ENCODE results near the gene MYO7B.

DNA sequence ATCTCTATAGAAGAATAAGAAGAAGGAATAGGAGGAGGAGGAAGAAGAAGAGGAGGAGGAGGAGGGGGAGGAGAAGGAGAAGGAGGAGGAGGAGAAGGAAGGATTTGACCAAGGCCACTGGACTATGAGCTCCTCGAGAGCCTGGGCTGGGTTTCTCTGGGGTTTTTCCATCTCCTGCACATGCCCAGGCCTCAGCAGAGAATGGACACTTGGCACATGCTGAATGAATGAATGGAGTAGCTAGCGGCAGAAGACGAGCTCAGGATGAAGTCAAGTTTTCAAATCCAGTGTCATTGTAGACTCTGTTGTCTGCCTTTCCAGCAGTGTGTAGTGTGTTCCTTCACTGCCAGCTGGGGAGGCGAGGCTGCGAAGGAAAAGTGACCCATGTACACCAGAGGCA, 2.2 kb downstream of the MYO7B start:
- TF ChIP-seq CTCF (IDR thresholded peaks at IDR 0.05; ENCODE audit: insufficient read depth, low read length) (no peak), POLR2AphosphoS5 (IDR thresholded peaks at IDR 0.05; ENCODE audit: low read depth) (no peak), GABPA (IDR thresholded peaks at IDR 0.05; ENCODE audit: low read depth) (no peak)
- TF ChIP-seq, protein P1, sequence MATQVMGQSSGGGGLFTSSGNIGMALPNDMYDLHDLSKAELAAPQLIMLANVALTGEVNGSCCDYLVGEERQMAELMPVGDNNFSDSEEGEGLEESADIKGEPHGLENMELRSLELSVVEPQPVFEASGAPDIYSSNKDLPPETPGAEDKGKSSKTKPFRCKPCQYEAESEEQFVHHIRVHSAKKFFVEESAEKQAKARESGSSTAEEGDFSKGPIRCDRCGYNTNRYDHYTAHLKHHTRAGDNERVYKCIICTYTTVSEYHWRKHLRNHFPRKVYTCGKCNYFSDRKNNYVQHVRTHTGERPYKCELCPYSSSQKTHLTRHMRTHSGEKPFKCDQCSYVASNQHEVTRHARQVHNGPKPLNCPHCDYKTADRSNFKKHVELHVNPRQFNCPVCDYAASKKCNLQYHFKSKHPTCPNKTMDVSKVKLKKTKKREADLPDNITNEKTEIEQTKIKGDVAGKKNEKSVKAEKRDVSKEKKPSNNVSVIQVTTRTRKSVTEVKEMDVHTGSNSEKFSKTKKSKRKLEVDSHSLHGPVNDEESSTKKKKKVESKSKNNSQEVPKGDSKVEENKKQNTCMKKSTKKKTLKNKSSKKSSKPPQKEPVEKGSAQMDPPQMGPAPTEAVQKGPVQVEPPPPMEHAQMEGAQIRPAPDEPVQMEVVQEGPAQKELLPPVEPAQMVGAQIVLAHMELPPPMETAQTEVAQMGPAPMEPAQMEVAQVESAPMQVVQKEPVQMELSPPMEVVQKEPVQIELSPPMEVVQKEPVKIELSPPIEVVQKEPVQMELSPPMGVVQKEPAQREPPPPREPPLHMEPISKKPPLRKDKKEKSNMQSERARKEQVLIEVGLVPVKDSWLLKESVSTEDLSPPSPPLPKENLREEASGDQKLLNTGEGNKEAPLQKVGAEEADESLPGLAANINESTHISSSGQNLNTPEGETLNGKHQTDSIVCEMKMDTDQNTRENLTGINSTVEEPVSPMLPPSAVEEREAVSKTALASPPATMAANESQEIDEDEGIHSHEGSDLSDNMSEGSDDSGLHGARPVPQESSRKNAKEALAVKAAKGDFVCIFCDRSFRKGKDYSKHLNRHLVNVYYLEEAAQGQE (IDR thresholded peaks at IDR 0.05; ENCODE audit: insufficient replicate concordance, low read depth) = no peak
